Neural progenitor cell (in vitro differentiated cells): ENCODE data around the gene SMIM45.

ENCODE experiments used
- DNase-seq: peaks from one replicate; pipeline ENCODE4 v3.0.0-alpha.2; 2016; ENCODE audit warnings: low spot score
- H2AFZ ChIP-seq: fragments of 200-600 bp; sonication (generic); replicated peaks from 2 replicates; pipeline ENCODE4 v1.6.1; 2016; ENCODE audit warnings: antibody characterized with exemption
- H3F3A ChIP-seq: fragments of 200-600 bp; sonication (generic); 2 replicates; pipeline ENCODE4 v1.6.1; 2016; ENCODE audit warnings: antibody characterized with exemption, low read depth
- H3K27ac ChIP-seq: fragments of 200-600 bp; sonication (generic); 2 replicates; pipeline ENCODE4 v1.5.1; 2016; ENCODE audit warnings: mild to moderate bottlenecking
- H3K27me3 ChIP-seq: fragments of 200-600 bp; sonication (generic); 2 replicates; pipeline ENCODE4 v1.6.1; 2016; ENCODE audit warnings: mild to moderate bottlenecking, moderate library complexity
- H3K36me3 ChIP-seq: fragments of 200-600 bp; sonication (generic); 2 replicates; pipeline ENCODE4 v1.5.1; 2016
- H3K4me1 ChIP-seq: fragments of 200-600 bp; sonication (generic); 2 replicates; pipeline ENCODE4 v1.6.1; 2016; ENCODE audit warnings: mixed run types
- H3K4me2 ChIP-seq: fragments of 200-600 bp; sonication (generic); 2 replicates; pipeline ENCODE4 v1.6.1; 2016
- H3K4me3 ChIP-seq: fragments of 200-600 bp; sonication (generic); 2 replicates; pipeline ENCODE4 v1.5.1; 2016
- H3K79me2 ChIP-seq: fragments of 200-600 bp; sonication (generic); 2 replicates; pipeline ENCODE4 v1.6.1; 2016; ENCODE audit warnings: low read depth
- H3K9ac ChIP-seq: fragments of 200-600 bp; sonication (generic); 2 replicates; pipeline ENCODE4 v1.6.1; 2016
- H3K9me3 ChIP-seq: fragments of 200-600 bp; sonication (generic); 2 replicates; pipeline ENCODE4 v1.5.1; 2016; ENCODE audit warnings: low read depth
- H4K20me1 ChIP-seq: fragments of 200-600 bp; sonication (generic); 2 replicates; pipeline ENCODE4 v1.6.1; 2016; ENCODE audit warnings: low read depth
- H3K27ac Mint-ChIP-seq: 3 replicates; pipeline ENCODE4 v1.8.0; 2021; ENCODE audit warnings: mixed read lengths
- H3K27me3 Mint-ChIP-seq: 2 replicates; pipeline ENCODE4 v1.8.0; 2022; ENCODE audit warnings: low read depth, mild to moderate bottlenecking, inconsistent platforms, moderate library complexity, mixed read lengths; ENCODE audit not compliant: insufficient read depth
- H3K36me3 Mint-ChIP-seq: 3 replicates; pipeline ENCODE4 v1.8.0; 2021; ENCODE audit warnings: mixed read lengths
- H3K4me1 Mint-ChIP-seq: 3 replicates; pipeline ENCODE4 v1.8.0; 2021; ENCODE audit warnings: mixed read lengths
- H3K4me3 Mint-ChIP-seq: 3 replicates; pipeline ENCODE4 v1.8.0; 2021; ENCODE audit warnings: mild to moderate bottlenecking, moderate library complexity, mixed read lengths
- H3K9me3 Mint-ChIP-seq: 3 replicates; pipeline ENCODE4 v1.8.0; 2020; ENCODE audit warnings: mixed read lengths
- EZH2 ChIP-seq: fragments of 200-600 bp; sonication (generic); IDR thresholded peaks from 2 replicates; pipeline ENCODE4 v1.6.1; 2017; ENCODE audit warnings: antibody characterized with exemption, mild to moderate bottlenecking, moderate library complexity
- EZH2phosphoT487 ChIP-seq: fragments of 200-600 bp; sonication (generic); IDR thresholded peaks from 2 replicates; pipeline ENCODE4 v1.6.1; 2017; ENCODE audit warnings: antibody characterized with exemption
- TF ChIP-seq, protein P1 (sequence below): fragments of 200-600 bp; sonication (generic); IDR thresholded peaks from 2 replicates; pipeline ENCODE4 v1.5.1; 2017; ENCODE audit warnings: antibody characterized with exemption, mild to moderate bottlenecking

The SMIM45 gene

DNA sequence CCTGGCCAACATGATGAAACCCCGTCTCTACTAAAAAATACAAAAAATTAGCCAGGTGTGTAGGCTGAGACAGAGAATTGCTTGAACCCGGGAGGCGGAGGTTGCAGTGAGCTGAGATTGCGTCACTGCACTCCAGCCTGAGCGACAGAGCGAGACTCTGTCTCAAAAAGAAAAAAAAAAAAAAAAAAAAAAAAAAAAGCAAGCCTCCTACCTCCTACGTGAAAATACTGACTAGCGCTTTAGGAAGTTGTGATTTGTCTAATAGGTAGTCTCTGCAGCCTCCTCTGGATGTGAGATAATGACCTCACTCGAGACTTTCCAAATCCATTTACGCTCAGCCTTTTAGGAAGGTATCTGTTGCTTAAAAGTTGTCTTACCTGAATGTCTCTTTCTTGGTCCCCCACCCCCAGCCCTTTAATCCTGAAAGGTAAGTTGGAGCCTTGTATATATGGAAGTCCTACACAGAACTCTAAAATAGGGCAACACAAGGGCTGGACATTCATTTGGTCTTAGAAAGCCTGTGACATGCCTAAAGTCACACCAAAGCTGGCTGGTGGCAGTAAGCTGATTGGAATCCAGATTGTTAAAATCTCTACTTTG lies 22.8 kb downstream of the SMIM45 start:
- Mint-ChIP-seq H3K4me1 (peaks cover 35% of the 10 kb centered on the region), H3K9me3 (peaks cover 3% of the 10 kb centered on the region), H3K36me3 (peaks cover 5% of the 10 kb centered on the region), H3K4me3 (peak overlapping the region; percentile 89), H3K27ac (no peak overlapping the region), H3K27me3 (peaks cover 28% of the 10 kb centered on the region)
- Histone ChIP-seq H2AFZ (no peak overlapping the region), H4K20me1 (peaks cover 4% of the 10 kb centered on the region), H3K4me1 (peaks cover 10% of the 10 kb centered on the region), H3K4me3 (no peak overlapping the region), H3F3A (peaks cover 15% of the 10 kb centered on the region), H3K9me3 (no peaks in the 10 kb centered on the region), H3K4me2 (no peak overlapping the region), H3K27me3 (peaks cover 57% of the 10 kb centered on the region), H3K27ac (no peak overlapping the region), H3K79me2 (no peaks in the 10 kb centered on the region), H3K36me3 (no peaks in the 10 kb centered on the region), H3K9ac (no peak overlapping the region)
- no peak for DNase-seq
- TF ChIP-seq EZH2, result no peak

DNA sequence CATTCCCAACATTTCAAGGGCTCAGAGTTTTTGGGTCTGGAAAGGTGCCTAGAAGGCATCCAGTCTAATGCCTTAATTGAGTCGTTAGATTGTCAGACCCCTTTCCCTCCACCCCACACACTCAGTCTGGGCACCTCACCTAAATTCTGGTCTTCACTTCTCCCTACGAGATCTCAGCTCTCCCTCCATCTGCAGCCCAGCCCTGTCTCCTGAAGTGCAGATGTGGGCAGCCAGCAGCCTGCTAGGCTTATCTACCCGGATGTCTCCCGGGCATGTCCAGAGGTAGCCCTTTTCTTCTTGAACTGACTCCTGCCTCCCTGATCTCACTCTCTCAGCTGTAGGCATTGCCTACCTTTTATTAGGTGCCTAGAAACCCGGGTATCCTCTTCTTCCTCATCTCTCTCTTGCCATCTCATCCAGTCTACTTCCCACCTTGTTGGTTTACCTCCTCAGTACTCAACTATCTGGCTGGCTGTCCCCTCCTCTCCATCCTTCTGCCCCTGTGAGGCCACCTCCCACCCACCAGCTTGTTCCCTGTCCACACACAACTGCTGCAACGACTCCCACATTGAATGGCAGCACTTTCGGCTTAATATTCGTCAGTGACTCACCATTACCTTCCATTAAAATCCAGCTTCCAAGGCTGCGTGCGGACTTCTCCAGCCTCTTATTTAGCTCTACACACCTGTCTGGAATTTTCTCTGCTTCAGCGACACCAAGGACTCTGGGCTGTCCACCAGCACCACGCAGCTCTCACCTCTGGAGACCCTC lies 23.5 kb downstream of the SMIM45 start:
- Histone ChIP-seq H3K36me3 (no peaks in the 10 kb centered on the region), H3K4me1 (peaks cover 10% of the 10 kb centered on the region), H4K20me1 (peaks cover 4% of the 10 kb centered on the region), H3K27ac (no peak overlapping the region), H3K27me3 (peaks cover 57% of the 10 kb centered on the region), H3K9ac (no peak overlapping the region), H3F3A (peaks cover 15% of the 10 kb centered on the region), H3K9me3 (no peaks in the 10 kb centered on the region), H3K79me2 (no peaks in the 10 kb centered on the region), H3K4me2 (peak overlapping the region; percentile 97), H2AFZ (no peak overlapping the region), H3K4me3 (peak overlapping the region; percentile 80)
- DNase-seq, result no peak
- Mint-ChIP-seq H3K9me3 (peaks cover 3% of the 10 kb centered on the region), H3K36me3 (peaks cover 5% of the 10 kb centered on the region), H3K4me3 (peak overlapping the region; percentile 89), H3K27me3 (peaks cover 28% of the 10 kb centered on the region), H3K27ac (peak overlapping the region; percentile 57), H3K4me1 (peaks cover 28% of the 10 kb centered on the region)
- TF ChIP-seq EZH2phosphoT487 (no peak), EZH2 (no peak)
- TF ChIP-seq, protein P1, sequence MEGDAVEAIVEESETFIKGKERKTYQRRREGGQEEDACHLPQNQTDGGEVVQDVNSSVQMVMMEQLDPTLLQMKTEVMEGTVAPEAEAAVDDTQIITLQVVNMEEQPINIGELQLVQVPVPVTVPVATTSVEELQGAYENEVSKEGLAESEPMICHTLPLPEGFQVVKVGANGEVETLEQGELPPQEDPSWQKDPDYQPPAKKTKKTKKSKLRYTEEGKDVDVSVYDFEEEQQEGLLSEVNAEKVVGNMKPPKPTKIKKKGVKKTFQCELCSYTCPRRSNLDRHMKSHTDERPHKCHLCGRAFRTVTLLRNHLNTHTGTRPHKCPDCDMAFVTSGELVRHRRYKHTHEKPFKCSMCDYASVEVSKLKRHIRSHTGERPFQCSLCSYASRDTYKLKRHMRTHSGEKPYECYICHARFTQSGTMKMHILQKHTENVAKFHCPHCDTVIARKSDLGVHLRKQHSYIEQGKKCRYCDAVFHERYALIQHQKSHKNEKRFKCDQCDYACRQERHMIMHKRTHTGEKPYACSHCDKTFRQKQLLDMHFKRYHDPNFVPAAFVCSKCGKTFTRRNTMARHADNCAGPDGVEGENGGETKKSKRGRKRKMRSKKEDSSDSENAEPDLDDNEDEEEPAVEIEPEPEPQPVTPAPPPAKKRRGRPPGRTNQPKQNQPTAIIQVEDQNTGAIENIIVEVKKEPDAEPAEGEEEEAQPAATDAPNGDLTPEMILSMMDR, result no peak

DNA sequence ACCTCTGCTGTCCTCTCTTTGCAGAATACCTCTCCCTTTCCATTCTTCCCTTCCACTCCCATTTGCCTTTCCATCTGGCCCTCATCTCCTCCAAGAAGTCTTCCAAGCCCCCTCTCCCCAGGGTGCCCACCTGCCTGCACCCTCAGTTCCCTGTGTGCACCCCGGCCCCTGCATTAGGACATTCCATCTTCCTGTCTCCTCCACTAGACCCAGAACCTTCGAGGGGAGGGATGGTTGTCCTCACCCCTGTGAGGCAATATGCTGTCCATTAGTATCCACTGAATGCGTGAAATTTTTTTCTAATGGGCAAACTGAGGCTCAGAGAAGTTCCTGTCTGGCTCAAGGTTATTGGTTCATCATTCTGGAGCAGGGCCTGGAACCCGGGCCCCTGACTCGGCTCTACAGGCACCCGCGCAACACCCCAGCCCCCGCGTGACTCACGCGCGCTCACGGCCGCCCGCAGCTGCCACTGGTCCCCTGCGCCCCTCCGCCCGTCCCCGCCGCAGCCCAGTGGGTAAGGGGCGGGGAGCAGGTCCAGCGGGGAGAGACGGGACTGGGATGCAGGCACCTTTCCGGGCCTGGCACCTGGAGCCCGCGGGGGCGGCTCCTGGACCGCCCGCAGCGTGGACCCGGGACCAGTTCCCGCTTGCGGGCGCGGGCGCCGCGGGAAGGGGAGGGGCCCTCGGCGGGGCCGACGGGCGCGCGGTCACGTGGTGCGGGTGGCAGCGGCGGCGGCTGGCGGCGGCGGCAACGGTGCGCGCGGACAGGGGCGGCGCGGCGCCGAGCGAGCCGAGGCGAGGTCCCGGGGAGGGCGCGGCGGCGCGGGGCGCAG lies 24.3 kb downstream of the SMIM45 start:
- Histone ChIP-seq H3K4me1 (peaks cover 10% of the 10 kb centered on the region), H3K79me2 (no peaks in the 10 kb centered on the region), H3K36me3 (no peaks in the 10 kb centered on the region), H3K27ac (no peak overlapping the region), H3F3A (peaks cover 15% of the 10 kb centered on the region), H2AFZ (peak overlapping the region; percentile 99), H3K27me3 (peaks cover 57% of the 10 kb centered on the region), H3K9ac (no peak overlapping the region), H3K4me3 (peak overlapping the region; percentile 80), H4K20me1 (peaks cover 4% of the 10 kb centered on the region), H3K9me3 (no peaks in the 10 kb centered on the region), H3K4me2 (peak overlapping the region; percentile 97)
- Mint-ChIP-seq H3K27ac (peak overlapping the region; percentile 57), H3K4me1 (peaks cover 25% of the 10 kb centered on the region), H3K36me3 (peaks cover 5% of the 10 kb centered on the region), H3K27me3 (peaks cover 24% of the 10 kb centered on the region), H3K4me3 (peak overlapping the region; percentile 89), H3K9me3 (peaks cover 3% of the 10 kb centered on the region)
- TF ChIP-seq EZH2phosphoT487, result peak; percentile 54
- no peak for TF ChIP-seq EZH2
- peak; percentile 81 for DNase-seq

DNA sequence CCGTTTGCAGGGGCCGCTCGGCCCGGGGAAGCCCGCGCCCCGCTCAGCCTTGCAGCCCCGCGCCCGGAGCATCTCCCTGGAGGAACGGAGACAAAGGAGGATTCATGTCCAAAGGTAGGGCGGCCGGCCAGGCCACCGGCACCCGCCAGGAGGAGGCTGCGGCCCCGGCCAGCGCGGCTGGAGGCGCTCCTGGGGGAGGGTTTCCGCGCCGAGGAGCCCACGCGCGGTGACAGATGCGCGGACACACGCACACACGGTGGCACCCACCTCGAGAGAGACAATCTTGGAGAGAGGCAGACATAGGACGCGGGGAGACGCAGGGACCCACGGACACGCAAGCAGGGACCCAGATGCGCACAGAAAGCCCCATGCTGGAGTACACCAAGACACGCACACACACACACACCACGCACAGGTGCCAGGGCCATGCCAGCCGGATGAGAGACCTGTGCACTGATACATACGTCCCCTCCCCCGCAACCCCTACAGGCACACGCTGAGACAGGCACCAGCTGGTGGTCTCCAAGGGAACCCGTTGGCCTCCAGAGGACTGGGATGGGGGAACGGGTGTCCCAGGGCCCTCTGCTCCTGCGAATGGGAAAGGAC lies 25.1 kb downstream of the SMIM45 start:
- Histone ChIP-seq H3K4me2 (peak overlapping the region; percentile 100), H2AFZ (peak overlapping the region; percentile 93), H3K79me2 (no peaks in the 10 kb centered on the region), H3K27me3 (peaks cover 57% of the 10 kb centered on the region), H4K20me1 (peaks cover 4% of the 10 kb centered on the region), H3F3A (peaks cover 15% of the 10 kb centered on the region), H3K36me3 (no peaks in the 10 kb centered on the region), H3K4me3 (peak overlapping the region; percentile 87), H3K9ac (peak overlapping the region; percentile 19), H3K4me1 (peaks cover 10% of the 10 kb centered on the region), H3K27ac (no peak overlapping the region), H3K9me3 (no peaks in the 10 kb centered on the region)
- Mint-ChIP-seq H3K9me3 (peaks cover 3% of the 10 kb centered on the region), H3K27me3 (peaks cover 24% of the 10 kb centered on the region), H3K4me3 (peak overlapping the region; percentile 84), H3K4me1 (peaks cover 26% of the 10 kb centered on the region), H3K36me3 (peaks cover 9% of the 10 kb centered on the region), H3K27ac (peak overlapping the region; percentile 29)
- no peak for TF ChIP-seq EZH2phosphoT487
- TF ChIP-seq, protein P1, result no peak
- no peak for TF ChIP-seq EZH2
- peak; percentile 42 for DNase-seq
